Fibroblast of upper back skin (primary cell): ENCODE measurements around the gene COBLL1.
A peak's percentile ranks its signal among the peaks of the same experiment; 100 is the strongest.
"Not testable (repeated sequence)": the region's sequence is repeated elsewhere in the genome, so short reads cannot be mapped to it uniquely, and the experiment has no call there.

Source experiments
- DNase-seq: peaks from one replicate; pipeline ENCODE4 v3.0.0-alpha.2; 2013

COBLL1 gene, protein sequence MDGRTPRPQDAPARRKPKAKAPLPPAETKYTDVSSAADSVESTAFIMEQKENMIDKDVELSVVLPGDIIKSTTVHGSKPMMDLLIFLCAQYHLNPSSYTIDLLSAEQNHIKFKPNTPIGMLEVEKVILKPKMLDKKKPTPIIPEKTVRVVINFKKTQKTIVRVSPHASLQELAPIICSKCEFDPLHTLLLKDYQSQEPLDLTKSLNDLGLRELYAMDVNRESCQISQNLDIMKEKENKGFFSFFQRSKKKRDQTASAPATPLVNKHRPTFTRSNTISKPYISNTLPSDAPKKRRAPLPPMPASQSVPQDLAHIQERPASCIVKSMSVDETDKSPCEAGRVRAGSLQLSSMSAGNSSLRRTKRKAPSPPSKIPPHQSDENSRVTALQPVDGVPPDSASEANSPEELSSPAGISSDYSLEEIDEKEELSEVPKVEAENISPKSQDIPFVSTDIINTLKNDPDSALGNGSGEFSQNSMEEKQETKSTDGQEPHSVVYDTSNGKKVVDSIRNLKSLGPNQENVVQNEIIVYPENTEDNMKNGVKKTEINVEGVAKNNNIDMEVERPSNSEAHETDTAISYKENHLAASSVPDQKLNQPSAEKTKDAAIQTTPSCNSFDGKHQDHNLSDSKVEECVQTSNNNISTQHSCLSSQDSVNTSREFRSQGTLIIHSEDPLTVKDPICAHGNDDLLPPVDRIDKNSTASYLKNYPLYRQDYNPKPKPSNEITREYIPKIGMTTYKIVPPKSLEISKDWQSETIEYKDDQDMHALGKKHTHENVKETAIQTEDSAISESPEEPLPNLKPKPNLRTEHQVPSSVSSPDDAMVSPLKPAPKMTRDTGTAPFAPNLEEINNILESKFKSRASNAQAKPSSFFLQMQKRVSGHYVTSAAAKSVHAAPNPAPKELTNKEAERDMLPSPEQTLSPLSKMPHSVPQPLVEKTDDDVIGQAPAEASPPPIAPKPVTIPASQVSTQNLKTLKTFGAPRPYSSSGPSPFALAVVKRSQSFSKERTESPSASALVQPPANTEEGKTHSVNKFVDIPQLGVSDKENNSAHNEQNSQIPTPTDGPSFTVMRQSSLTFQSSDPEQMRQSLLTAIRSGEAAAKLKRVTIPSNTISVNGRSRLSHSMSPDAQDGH

DNA sequence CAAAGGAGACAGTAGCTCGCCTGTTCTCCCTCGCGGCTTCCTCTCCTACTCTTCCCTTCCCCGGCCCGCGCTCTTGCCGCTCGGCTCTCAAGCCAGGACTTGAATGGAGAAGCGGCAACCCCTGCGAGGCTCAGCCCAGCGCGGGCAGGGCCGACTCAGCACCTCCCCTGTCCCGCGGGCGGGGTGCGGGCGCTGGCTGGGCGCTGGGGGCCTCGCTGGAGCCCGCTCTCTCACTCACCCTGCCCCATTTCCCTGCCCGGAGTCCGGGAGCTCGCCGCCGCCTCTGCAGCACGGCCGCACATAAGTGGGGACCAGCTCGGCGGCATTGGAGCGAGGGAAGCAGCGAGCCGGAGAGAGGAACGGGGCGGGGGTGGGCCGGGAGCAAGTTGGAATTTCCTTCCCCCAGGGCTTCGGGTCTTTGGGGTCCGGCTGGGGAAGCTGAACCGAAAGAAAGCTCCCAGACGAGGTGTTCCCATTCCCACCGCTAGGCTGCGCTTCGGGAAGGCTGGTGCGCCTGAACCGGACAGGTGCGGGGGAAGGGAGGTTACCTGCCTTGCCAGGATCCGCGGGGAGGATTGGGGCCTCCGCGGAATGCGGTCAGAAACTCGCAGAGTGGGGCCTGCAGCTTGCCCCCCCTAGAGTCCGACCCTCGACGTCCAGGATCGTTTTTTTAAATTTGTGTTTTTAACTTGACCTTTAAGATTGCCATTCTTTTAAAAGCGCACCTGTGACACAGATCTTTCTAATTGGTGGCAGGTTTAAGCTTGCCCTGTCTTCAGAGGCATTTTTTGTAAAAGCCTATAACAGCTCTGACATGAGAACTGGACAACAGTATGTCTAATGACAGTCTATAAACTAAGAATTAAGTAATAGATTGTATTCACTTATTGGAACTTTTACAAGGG lies at the start of gene COBLL1:
Gene COBLL1 (minus strand): TSS at position 105 of the 905 bp plus-strand sequence. CDS start 627 bp downstream, outside the sequence.
- DNase-seq, result peak; percentile 68

GRCh38 chr2:164890544-164890943 lies 48.9 kb upstream of the COBLL1 start:
- DNase-seq, result no peak

GRCh38 chr2:164888592-164888991 lies 47.0 kb upstream of the COBLL1 start:
- DNase-seq, result no peak

DNA sequence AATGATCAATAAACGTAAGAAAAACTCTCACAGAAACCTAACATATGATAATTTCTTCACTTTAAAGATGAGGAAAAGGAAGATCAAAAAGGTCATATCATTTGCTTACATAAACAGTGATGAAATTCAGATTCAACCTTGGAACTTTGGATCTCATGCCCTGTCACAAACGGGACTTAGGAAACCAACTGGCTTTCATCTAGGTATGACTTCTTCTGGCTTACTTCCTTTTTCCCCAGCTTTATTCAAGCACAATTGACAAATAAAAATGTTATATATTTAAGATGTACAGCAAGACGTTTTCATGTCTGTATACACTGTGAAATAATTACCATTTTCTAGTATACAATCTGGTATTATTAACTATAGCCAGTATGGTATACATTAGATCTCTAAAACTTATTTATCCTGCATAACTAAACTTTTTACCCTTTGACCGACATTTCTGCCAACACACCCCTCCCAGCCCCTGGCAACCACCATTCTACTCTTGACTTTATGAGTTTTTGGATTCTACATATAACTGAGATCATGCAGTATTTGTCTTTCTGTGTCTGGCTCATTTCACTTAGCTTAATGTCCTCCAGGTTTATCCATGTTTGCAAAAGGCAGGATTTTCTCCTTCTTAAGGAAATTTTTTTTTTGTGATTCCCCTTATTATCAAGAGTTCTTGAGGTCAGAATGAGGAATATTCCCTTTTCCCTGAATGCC lies 46.0 kb upstream of the COBLL1 start:
- DNase-seq, result no peak

DNA sequence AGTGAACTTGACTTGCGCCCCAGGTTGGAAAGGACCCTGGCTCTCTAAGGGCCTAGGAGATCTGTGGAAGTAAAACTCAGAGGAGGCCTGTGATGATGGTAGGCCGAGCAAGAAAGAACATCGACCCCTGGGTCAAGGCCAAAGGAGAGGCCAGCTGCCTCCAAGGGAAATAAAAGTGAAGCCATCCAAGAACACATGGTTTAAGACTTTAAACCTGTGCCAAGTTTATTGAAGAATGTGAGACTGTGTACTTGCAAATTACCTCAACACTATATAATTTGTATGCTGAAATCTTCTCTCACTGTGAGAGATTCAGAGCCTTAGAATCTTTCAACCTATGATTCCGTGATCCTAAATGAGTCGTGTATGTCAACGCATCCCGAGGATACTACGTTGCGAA lies 40.7 kb upstream of the COBLL1 start:
- no peak for DNase-seq

DNA sequence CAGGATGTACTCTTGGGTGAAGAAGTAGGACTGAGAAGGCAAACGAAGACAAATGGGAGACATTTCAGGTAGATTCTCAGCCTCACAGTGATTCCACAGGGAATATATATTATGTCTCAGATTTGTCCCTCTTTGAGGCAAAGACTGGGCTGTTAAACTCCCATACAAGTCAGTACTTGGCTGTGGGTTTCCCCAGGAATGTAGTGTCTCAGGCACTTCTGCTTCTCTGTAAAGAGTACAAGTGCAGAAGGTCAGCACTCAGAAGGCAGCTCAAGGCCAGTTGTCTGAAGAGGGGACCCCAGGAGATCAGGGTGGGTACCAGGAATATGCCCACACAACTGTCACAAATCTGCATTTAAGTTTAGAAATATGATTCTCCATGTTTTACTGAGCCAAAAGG lies 39.9 kb upstream of the COBLL1 start:
- DNase-seq, result no peak

DNA sequence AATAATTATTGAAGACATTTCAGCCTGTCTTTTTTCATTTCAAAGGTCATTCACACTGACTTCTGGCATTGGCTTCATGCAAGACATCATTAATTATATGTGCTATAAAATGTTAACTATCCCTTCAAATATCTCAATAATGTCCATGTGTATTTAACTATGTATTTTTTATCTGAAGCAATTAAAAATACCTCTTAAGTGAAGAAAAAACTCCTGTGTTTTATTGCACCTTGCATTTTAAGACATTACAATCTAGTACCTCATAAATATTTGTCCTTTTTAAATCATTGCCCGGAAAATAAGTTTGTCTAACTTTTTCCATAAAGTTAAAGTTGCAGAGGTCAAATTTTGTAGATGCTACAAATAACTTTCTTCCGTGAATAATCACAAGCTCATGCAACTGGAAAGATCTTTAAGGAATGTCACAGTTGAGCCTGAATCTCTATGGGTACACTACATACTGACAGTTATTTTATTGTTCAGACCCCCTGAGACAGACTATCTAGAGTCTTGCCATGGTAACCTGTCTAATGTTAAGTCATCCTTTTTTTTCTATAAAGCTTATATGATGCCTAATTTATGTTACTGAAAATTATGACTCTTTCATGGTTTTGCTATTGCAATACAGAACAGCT lies 38.4 kb upstream of the COBLL1 start:
- no peak for DNase-seq

DNA sequence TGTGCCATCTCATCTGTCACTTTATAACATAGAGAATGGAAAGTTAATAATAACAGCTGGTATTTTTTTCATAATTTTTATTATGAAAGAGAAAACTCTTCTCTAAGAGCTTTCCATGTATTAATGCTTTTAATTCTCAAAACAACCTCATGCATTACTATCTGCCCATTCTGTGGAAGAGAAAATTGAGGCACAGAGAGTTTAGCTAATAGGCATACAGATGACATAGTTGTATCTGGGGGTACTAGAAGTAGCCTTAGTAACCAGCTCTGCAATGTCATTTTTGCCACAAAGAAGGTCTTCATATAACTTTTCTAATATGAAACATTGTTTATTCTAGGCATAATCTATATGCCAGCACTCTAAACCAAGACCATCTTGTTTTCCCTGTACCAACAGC lies 36.3 kb upstream of the COBLL1 start:
- no peak for DNase-seq

DNA sequence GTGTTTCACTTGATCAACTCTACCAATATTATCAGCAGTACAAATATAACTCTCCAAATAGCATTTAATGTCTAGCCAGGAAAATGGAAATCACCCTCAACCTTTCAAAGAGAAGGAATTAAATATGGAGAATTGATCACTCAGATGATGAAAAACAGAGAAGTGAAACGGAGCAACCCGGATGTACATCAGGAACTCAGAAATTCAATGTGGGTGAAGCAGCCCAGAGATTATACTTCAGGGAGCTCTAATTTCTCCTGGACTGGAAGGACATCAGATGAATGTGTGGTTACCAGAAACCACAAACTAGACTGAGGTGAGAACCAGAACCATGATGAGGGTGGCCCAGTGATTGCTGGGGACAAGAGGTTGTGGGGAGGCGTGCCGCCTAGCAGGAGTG lies 35.5 kb upstream of the COBLL1 start:
- DNase-seq, result no peak

GRCh38 chr2:164875334-164876205 lies 33.9 kb upstream of the COBLL1 start:
- no peak for DNase-seq

DNA sequence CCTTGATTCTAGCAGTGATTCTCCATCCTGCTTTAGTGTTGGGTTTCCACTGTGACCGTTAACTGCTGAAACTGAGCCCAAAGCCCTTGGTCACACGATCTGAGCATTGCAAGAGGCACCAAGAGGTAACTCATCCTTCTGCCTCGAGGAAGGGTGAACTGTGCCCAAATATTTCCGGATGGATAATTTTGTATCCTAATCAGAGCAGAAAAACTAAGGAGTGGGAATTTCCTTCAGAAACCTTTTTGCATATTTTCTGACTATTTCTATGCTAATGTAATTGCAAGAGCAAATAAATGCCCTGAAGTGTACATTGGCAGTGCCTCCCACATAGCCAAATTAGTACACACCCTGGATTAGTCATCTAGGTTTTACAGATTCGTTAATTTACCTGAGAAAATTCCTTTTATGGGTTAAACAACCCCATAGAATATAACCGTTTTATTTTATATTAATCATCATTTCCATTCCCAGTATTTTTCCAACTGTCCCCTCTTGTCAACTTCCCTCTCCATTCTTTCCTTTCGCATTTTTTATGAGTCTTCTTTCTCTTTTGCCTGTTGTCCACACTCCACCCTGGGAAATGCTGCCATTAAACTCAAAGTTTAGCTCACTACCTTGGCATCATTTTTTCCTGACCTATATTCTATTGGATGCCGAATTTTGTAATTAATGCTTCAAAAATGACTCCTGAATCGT lies 31.7 kb upstream of the COBLL1 start:
- no peak for DNase-seq

DNA sequence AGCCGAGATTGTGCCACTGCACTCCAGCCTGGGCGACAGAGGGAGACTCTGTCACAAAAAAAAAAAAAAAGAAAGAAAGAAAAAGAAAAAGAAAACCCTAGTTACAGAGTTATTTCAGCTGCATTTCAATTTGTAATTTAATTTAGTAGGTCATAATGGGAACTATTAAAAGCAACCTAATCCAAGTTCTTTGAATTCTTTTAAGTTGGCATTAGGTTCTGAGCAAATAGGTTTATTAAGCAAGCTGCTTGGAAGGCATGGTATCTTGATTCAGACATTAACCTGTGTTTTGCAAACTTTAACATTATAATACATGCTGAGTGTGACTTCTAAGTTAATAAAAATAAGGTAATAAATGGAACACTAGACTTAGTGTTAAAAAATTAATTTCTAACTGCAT lies 29.8 kb upstream of the COBLL1 start:
- DNase-seq, result no peak

GRCh38 chr2:164869420-164869772 lies 27.8 kb upstream of the COBLL1 start:
- no peak for DNase-seq

GRCh38 chr2:164868563-164869419 lies 27.2 kb upstream of the COBLL1 start:
- DNase-seq, result no peak

- no peak for DNase-seq
Measured at GRCh38 chr2:164867779-164868397, 26.3 kb upstream of the COBLL1 start.

DNA sequence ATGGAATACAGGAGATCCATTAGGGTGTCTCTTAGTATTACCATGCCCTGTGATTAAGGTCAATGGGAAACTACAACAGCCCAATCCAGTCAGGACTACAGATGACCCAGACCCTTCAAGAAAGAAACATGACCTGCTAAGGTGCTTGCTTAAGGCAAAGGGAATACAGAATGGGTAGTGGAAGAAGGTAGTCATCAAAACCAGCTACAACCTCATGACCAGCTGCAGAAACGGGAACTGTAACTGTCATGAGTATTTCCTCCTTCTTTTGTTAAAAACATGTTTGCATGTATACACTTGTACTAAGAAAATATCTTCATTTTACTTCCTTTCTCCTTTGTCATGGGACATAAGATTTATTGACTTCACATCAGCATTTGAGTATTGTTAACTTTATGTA lies 24.8 kb upstream of the COBLL1 start:
- not testable (repeated sequence) for DNase-seq

DNA sequence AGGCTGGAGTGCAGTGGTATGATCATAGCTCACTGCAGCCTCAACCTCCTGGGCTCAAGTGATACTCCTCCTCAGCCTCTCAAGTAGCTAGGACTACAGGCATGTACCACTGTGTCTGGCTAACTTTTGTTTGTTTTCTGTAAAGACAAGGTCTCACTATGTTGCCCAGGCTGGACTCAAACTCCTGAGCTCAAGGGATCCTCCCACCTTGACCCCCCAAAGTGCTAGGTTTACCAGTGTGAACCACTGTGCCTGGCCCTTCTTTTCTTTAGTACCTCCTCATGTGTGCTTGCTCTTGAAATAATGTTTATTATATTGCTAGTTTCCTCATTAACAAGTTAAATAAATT lies 19.0 kb upstream of the COBLL1 start:
- no peak for DNase-seq
